HEK293T (cell line): ENCODE measurements around the gene TMEM145.

ENCODE experiments used
- CTBP1 ChIP-seq: fragments of 450-650 bp; IDR thresholded peaks from 2 replicates; pipeline ENCODE4 v1.6.1; 2016; ENCODE audit warnings: borderline replicate concordance
- FOXK2 ChIP-seq: fragments of 450-650 bp; IDR thresholded peaks from 2 replicates; pipeline ENCODE4 v1.6.1; 2016; ENCODE audit warnings: mild to moderate bottlenecking
- FOXM1 ChIP-seq: fragments of 450-650 bp; IDR thresholded peaks from 2 replicates; pipeline ENCODE4 v1.6.1; 2017; ENCODE audit warnings: mild to moderate bottlenecking, borderline replicate concordance
- NFRKB ChIP-seq: fragments of 450-650 bp; IDR thresholded peaks from 2 replicates; pipeline ENCODE4 v1.6.1; 2016; ENCODE audit warnings: mild to moderate bottlenecking, moderate library complexity
- SP1 ChIP-seq: fragments of 450-650 bp; IDR thresholded peaks from 2 replicates; pipeline ENCODE4 v1.6.1; 2017
- SUZ12 ChIP-seq: fragments of 450-650 bp; IDR thresholded peaks from 2 replicates; pipeline ENCODE4 v1.6.1; 2016; ENCODE audit warnings: mild to moderate bottlenecking
- TARDBP ChIP-seq: fragments of 450-650 bp; IDR thresholded peaks from 2 replicates; pipeline ENCODE4 v1.6.1; 2016

DNA sequence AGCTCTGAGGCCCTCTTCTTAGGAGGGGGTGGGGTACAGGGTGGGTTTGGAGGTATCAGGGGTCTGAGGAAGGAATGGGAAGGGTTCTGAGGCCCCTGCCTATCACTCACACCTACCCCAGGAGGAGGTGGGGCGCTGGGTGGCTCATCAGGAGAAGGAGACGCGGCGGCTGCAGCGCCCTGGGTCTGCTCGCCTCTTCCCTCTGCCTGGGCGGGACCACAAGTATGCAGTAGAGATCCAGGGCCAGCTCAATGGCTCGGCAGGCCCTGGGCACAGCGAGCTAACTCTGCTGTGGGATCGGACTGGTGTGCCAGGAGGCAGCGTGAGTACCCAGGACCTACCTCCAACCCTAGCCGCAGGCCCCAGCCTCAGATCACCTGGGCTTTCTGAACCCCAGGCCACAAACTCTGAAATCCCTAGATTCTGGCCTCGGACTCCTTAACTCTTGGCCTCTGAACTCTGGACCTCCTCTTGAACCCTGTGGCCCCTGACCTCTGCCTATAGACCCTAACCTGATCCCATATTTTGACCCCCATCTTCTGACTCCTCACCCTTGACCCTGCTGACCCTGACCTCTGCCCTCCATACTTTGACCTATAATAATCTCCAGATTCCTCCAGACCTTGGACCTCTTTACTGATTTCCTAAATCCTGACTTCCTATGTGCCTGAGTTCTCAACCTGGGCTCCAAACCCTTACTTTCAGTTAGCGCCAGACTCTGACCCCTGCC lies 36.4 kb downstream of the TMEM145 start:
- TF ChIP-seq FOXK2 (no peak), SP1 (no peak), SUZ12 (no peak), FOXM1 (no peak), NFRKB (no peak), TARDBP (no peak), CTBP1 (no peak)
